ENCODE measurements around the gene SNAI3.

Gene SNAI3

GRCh38 chr16:88725609-88726407 is 39.5 kb upstream of the SNAI3 start:
- no peak for TF ChIP-seq ZFX (IDR thresholded peaks at IDR 0.05; ENCODE audit: borderline replicate concordance)
- no peak for TF ChIP-seq CTCF (IDR thresholded peaks at IDR 0.05)
- no peak overlapping the region for H3K27ac ChIP-seq

DNA sequence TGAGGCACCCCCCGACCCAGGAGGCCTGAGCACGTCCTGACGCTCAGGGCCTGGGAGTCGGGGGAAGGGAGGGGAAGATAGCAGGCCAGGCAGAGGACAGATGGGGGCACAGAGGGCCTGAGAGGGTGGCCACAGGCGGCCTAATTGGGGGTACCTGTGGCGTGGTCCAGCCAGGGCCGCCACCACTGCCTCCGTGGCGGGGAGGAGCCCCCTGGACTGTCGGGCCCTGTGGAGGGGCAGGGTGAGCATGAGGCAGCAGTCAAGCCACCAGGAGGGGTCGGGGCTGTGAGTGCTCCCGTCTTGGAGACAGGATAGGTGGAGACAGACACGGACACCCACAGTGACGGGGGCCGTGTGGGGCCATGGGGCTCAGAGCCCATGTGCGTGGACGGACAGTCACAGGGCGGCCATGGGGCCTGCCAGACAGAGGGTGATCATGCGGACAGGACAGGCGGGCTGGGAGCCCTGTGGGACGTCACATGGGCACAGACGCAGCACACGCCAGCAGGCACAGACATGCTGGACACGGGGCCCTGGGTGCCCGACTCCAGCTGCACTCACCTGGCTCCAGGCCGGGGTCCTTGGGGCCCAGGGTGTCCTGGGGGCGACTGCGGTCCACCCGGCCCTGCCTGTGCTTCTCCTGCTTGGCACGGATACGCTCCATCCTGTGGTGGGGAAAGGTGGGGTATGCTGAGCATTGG is 38.7 kb upstream of the SNAI3 start:
- H3K27ac ChIP-seq, result no peak overlapping the region
- TF ChIP-seq ZFX (IDR thresholded peaks at IDR 0.05; ENCODE audit: borderline replicate concordance) (no peak), CTCF (IDR thresholded peaks at IDR 0.05) (no peak)

GRCh38 chr16:88723911-88724310 is 37.6 kb upstream of the SNAI3 start:
- no peak overlapping the region for H3K27ac ChIP-seq

DNA sequence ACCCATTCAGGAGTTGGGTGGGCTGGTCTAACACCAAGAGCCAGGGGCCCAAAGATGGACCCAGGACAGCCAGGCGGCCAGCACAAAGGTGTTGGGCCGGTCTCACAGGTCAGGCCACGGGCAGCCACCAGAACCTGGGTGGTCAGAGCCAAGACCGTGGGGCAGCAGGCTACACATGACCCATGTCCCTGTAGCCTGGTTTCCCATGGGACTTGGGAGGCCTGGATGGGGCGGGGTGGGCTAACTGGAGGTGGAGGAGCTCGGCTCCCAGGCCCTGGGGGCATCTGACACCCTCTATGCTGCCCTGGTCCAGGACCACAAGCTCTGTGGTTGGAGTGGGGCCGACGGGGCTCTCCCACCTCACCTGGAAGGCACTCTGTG is 37.2 kb upstream of the SNAI3 start:
- no peak for TF ChIP-seq CTCF (IDR thresholded peaks at IDR 0.05)
- TF ChIP-seq ZFX (IDR thresholded peaks at IDR 0.05; ENCODE audit: borderline replicate concordance), result no peak
- no peak overlapping the region for H3K27ac ChIP-seq

More at GRCh38 chr16:88723911-88724310, 37.6 kb upstream of the SNAI3 start:
- TF ChIP-seq CTCF (IDR thresholded peaks at IDR 0.05), result no peak
- no peak for TF ChIP-seq ZFX (IDR thresholded peaks at IDR 0.05; ENCODE audit: borderline replicate concordance)

GRCh38 chr16:88722784-88723506 is 36.6 kb upstream of the SNAI3 start:
- H3K27ac ChIP-seq, result no peak overlapping the region
- TF ChIP-seq CTCF (IDR thresholded peaks at IDR 0.05) (no peak), ZFX (IDR thresholded peaks at IDR 0.05; ENCODE audit: borderline replicate concordance) (no peak)

DNA sequence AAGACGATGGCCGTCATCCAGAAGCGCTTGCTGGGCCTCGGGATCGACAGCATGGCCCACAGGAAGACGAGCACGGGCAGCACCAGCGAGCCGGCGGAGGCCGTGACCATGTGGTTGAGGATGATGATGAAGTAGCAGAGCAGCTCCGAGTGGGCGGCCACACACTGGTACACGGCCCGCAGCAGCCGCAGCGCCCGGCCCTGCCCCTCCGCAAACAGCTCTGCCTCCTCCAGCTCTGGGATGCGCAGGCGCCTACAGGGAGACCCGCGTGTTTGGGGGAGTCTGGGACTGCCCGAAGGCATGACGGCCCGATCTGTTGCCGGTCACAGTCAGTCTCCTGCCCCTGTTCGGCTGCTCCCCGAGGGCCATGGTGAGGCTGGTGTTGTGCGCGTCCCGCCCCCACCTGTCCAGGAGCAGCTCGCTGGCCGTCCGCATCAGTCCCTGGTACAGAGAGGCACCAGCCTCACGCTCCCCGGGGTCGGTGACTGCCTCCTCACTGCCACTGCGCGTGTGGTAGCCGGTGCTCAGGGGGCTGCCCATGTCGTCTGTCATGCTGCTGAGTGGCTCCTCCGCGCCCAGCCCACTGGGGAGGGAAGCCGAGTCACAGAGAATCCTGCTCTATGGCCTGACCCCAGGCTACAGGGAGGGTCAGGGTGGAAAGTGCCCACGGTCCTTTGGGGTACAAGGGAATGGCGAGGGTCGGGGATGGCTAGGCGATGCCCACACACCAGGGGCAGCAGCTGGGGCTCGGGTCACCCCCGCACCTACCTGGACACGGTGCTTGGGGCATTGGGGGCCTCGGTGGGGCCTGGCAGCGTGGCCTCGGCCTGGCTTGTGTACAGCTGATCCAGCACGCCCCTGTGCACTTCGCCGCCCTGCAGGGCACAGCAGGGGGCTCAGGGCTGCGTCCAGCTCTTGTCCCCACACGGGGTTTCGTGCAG is 35.8 kb upstream of the SNAI3 start:
- H3K27ac ChIP-seq, result no peak overlapping the region
- TF ChIP-seq CTCF (IDR thresholded peaks at IDR 0.05), result no peak
- no peak for TF ChIP-seq ZFX (IDR thresholded peaks at IDR 0.05; ENCODE audit: borderline replicate concordance)

Data from 22Rv1 (cell line).